GM18868 (cell line): Measurements from ENCODE around the gene ZSCAN30.

Experiments
- ATAC-seq: cut with Tn5 transposase; IDR thresholded peaks from one replicate; pipeline ENCODE4 v1.9.1; 2021; ENCODE audit warnings: mild to moderate bottlenecking, moderate library complexity; ENCODE audit not compliant: unreplicated experiment

ZSCAN30 gene

DNA sequence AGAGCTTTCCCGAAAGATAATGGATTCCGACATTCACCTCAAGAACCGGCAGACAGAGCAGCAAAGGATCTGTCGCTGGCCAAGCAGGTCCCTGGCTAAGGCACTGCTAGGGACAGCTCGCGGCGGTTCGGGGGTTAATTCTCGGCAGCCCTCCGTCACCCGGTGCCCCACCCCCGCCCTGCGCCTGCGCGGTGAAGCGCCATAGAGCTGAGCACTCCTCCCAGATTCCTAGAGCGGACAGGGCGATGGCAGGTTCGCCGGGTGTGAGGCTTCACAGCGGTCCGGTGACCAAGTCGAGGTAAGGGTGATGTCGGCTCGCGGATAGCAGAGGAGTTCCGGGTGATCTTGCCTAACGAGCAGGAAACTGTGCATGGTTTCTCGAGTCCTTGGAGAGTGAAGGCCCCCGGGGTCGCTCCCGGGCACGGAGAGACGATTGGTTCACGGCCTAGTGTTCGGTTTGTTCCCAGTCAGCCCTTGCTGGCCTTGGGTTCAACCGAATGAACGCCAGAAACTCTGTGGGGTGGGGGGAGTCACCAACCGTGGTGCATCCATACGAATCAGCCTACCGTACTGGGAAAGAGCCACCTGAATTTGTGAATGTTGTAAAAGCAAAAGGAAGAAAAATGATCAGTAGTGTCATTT is at the start of gene ZSCAN30:
ZSCAN30 (minus strand) TSS at position 136 of the 642 bp plus-strand sequence. CDS start 25,877 bp downstream, outside the sequence.
- peak; percentile 87 for ATAC-seq

DNA sequence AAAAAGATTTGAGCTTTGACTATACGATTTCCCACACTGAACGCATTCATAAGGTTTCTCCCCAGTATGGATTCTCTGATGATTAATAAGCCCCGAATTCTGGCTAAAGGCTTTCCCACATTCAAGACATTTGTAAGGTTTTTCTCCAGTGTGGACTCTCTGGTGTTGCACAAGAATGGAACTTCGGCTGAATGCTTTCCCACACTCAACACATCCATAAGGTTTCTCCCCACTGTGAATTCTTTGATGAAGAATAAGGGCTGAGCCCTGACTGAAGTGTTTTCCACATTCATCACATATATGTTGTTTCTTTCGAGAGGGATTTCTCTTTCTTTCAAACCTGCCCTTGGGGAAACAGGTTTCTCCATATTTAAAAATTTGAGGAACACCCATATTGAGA is 47.3 kb upstream of the ZSCAN30 start:
- ATAC-seq = no peak

DNA sequence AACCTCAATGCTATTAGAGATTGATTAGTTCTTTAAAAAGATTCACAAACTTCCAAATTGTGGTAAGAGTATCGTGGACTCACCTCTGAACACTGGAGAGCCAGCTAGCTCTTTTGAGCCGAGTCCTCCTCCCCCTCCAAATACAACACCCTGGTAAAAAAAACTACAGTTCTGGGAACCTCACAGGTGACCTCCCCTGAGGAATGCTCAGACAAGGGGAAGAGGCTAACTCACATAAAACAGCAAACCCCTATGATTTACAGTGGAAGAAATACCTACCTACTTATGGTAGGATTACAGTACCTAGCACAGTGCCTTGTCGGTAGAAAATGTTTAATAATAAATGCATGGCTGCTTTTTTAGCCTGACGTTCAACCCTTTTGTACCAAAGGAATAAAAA is 45.8 kb upstream of the ZSCAN30 start:
- ATAC-seq = no peak

DNA sequence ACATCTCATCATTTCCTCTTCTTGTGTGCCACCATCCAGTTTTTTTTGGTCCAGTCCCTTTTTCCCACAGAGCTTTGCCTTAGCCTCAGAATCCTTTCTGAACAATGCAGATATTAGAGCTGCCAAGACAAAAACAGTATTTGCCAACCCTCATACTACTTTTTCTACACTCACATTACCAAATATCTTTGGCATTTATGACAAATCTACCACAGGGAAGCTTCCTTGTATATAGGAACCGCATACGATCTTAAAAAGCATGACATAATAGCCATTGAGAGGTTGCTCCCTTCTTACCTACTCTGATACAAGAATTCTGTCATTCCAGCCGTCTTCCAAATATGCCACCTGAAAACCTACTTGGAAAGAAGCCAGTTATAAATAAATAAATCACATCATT is 44.8 kb upstream of the ZSCAN30 start:
- ATAC-seq = no peak

DNA sequence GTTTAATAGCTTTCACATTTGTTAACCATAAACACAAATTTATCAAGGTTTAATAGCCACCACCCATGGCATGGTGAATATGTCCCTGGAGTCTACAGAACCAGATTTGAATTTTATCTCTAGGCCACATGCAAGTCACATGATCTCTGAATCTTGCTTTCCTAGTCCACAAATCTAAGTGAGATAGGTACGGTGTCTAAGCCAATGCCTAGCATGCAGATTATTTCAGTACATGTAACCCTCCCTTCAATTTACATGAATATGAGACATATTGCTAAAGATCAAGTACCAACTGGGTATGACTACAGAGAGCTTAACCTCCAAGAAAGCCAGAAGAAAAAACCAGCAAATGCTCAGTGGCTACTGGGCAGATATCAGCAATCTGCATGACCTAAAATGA is 44.2 kb upstream of the ZSCAN30 start:
- no peak for ATAC-seq

DNA sequence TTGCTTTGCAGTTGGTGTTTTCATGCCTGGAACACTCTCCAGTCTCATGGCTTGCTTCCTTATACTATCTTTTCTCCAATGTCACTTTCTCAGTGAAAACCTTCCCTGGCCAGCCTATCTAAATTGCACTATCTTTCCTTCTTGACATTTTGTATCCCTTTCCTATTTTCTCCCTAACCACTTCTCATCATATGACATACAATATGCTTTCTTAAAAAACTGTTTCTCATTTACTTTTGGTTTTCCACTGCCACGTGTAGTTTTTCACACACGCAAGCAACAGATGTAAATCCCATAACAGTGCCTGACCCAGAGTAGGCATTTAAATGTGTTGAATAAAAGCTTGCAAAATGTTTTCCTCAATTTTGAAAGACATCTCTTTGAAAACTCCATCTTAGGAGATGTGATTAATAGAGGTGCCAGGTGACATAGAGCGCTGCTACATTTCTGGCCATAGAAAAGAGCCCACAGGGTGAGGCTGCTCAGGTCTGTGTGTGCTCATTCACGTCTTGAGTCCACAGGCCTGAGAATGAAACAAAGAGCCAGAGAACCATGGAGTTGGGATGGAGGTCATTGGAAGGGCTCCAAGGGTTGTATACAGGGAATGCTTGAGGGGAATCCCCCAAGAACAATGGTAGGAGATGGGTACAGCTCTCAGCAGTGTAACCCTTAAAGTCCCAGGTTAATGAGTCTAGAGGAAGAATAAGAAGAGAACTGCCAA is 41.5 kb upstream of the ZSCAN30 start:
- no peak for ATAC-seq

DNA sequence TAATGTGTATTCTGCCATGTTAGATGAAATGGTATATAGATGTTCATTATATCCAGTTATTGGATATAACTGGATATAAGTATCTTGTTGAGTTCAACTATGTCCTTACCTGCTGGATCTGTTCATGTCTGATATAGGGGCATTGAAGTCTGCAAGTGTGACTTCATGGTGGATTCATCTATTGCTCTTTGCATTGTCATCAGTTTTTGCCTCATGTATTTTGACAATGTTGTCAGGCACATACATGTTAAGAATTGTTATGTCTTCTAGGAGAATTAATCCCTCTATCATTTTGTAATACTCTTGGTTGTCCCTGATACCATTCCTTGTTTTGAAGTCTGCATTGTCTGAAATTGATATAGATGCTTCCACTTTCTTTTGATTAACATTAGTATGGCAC is 38.8 kb upstream of the ZSCAN30 start:
- ATAC-seq = no peak

DNA sequence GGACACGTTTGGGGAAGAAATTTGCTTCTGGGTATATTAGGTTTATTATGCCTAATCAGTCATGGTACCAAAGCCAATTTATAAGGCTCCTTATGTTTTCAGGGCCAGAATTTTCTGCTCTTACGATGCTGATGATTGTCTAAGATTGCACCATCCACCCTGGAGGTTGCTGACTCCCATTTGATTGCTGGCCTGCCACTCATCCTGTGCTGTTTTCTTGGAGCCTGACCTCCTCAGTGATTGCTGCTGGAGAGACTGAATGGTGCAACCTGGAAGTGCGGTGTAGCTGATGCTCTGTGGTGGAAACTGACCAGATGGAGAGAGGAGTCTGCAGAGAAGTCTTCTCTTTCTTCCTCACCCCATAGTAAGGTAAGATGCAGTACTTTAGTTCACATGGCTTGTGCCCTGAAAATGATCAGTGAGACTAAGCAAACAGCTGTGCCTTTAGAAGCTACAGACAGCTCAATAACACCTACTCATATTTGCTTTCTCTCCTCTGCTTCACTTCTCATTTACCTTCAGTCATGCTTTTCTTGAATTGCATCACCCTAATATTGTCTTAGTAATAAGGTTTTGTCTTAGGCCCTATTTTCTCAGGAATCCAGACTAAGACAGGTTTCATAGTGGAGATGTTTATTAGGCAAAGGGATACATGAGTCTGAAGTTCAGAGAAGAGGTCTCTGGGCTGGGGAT is 36.8 kb upstream of the ZSCAN30 start:
- ATAC-seq = no peak

DNA sequence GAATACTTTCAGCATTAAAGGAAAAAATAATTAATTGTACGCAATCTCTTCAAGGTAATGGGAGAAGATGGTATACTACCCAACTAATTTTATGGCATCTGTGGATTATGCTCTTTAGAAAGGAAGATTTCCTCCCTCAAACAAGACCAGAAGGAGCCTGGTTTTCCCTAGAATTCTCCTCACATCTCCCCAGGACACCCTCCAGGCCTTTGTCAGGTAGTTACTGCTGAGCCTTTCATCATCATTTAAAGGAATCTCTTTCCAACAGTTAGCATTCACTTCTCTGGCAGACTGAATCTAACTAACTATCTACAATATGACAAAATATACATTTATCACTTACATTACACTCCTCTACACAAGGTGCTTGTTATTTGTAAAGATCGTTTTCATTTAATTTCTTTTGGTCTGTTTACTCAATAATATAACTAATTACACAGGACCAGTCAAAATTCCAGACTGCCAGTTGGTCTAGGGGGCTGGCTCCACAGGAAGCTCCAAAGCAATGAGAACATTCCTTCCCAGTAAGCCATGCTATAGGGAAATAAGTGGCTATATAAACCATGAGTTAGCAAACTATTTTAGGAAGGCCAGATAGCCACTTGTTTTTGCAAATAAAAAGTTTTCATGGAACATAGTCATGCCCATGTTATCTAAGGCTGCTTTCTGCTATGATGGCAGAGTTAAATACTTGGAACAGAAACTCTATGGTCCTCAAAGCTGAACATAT is 35.1 kb upstream of the ZSCAN30 start:
- no peak for ATAC-seq

DNA sequence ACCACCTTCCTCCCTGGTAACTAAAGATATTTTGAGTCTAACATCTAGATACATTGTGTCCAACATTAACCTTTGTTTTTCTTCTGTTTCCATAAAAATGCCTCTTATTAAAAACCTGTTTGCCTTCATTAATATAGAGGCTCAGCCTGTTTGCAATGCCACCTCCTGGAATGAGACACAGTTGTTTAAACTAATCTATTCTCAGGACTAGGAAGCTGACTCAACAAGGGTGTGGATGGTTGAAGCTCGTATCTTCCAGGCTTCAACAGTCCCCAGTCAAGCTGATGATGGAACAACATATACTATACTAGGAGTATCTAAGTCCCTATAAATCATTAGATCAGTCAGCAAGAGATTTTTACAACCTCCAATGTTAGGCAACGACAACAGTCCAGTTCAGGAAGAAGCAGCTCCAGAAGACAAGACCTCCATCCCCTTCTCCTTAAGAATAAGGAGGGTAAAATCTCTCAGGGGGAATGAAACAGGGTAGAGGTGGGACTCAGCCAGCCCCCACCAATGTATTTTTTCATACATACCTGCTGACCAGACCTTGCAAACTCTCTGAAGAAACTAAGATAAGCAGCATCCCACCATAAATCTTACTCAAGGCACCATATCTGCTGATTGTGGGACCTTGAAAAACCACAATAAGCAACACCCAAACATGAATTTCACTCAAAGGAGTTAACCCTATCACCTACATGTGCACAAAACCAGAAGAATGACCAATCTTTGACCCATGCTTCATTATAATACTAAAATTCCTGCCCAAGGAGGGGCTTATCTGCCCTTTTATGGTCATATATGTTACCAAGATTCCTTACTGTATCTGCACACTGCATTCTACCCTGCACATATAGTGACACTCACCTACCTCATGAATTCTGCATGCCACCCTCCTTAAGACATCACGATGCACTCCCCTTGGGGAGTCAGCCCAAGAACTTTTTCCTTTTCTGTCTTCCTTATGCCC is 32.7 kb upstream of the ZSCAN30 start:
- ATAC-seq = no peak

DNA sequence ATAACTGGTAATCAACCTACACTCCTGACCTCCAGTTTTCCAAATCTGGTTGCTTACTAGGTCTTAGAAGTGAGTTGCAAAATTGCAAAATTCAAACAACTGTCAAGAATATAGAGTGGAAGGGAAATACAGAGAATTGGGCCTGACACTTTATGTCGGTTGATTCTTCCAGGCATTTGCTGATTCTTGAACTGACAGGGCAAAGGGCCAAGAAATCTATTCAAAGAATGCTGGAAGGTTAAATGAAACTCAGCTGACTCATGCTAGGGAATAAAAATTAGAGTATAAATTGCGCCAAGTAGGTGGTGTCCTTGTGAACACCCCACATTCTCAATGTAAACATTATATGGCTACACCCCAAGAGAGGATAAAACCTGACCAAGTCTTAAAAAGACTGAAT is 21.5 kb upstream of the ZSCAN30 start:
- no peak for ATAC-seq

DNA sequence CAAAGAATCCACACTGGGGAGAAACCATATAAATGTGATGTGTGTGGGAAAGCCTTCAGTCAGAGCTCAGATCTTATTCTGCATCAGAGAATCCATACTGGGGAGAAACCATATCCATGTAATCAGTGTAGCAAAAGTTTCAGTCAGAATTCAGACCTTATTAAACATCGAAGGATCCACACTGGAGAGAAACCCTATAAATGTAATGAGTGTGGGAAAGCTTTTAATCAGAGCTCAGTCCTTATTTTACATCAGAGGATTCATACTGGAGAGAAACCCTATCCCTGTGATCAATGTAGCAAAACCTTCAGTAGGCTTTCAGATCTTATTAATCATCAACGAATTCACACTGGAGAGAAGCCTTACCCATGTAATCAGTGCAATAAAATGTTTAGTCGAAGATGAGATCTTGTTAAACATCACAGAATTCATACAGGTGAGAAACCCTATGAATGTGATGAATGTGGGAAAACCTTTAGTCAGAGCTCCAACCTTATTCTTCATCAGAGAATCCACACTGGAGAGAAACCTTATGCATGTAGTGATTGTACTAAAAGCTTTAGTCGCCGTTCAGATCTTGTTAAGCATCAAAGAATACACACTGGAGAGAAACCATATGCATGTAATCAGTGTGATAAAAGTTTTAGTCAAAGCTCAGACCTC is 16.7 kb upstream of the ZSCAN30 start:
- no peak for ATAC-seq

DNA sequence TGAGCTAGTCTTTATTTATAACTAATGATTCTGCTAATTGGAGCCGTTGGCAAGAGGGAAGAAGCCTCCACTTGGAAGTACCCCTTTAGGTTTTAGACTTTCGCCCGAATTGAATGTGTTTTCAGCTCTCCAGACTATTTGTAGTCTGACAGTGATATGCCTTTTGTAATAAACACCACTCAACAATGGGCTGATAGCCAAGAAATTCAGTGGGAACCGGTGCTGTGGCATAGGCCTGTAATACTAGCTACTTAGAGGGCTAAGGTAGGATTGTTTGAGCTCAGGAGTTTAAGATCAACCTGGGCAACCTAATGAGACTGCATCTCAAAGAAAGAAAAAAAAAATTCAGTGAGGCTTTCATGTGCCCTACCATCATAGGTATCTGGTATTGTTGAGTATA is 13.6 kb upstream of the ZSCAN30 start:
- ATAC-seq = no peak

DNA sequence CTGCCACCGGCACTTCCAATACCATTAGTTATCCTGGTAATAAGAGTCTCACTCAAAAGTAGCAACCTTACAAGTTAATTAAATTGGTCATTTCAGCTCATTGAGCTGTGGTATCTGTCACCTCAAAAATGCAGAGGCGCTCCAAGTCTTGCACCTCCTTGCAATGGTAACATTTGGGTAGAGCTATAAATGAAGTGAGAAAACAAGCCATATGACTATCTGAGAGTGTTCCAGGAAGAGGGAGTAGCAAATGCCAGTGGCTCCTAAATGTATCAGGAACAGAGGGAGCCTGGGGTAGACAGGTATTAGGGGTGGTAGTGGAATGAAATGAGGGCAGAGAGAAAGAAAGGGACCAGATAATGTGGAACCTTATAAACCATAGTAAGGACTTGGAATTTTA is 6.0 kb upstream of the ZSCAN30 start:
- ATAC-seq = no peak

DNA sequence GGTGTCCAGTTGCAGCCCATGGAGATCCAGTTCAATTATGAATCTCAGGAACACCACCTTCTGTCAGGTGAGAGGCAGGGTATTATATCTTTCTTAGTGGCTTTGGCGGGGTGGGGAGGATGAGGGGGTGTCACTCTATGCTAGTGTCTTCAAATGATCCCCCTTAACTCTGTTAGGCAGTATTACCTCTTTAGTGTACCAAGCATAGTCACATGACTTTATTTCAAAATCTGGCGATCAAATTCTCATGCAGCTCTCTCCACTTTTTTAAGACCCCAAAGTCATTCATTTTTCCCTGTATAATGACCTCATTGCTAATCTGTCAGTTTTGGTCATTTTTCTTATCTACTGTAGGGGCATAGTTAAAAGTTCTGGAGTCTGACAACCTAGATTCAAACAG is 1.1 kb upstream of the ZSCAN30 start:
- no peak for ATAC-seq

DNA sequence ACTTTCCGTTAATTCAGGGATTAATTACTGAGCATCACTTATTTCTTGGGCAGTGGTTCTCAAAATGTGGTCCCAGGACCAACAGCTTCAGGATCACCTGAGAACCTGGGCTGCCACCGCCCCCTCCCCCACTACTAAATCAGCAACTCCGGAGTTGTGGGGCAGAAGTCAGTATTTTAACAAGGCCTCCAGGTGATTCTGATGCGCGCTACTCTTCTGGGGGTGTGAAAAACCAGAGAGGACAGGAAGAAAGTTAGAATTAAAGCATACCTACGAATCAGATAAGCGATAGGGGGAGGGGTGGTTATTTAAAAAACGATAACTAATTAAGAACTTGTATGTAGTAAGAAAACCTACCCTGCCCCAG is 319 bp downstream of the ZSCAN30 start:
- peak; percentile 38 for ATAC-seq

DNA sequence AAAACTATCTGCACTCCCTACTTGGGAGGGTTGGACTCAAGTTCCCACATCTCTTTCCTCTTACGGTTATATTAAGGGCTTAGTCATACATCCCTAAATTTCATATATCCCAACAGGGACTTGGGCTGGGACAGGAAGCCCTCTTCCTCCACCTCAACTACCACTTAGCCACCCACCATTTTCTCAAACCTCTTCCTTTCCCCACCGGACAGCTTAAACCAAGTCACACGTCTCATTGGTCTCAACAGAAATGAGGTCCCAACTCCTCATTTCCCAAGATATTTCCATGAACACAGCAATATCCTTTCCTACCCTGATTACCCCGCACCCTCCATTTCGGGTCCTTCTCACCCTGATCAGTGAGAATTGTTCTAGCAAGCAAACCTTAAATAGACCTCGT is 736 bp downstream of the ZSCAN30 start:
- peak; percentile 4 for ATAC-seq

DNA sequence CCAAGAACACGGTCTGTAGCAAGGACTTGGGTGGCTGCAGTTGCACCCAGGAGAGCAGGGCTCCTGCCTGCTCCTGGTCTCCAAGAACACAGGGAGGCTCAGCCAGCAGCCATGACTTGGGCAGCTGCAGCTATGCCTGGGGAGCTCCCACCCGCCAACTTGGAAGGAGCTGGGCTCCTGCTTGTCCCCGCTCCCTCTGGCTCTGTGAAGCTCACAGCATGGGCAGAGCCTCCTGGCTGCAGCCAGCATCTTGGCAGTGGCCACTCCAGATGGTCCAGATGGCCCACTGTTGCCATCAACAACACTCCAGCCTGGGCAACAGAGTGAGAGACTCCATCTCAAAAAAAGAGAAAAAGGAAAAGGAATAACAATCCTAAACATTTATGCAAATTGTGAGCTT is 5.2 kb downstream of the ZSCAN30 start:
- ATAC-seq = no peak

DNA sequence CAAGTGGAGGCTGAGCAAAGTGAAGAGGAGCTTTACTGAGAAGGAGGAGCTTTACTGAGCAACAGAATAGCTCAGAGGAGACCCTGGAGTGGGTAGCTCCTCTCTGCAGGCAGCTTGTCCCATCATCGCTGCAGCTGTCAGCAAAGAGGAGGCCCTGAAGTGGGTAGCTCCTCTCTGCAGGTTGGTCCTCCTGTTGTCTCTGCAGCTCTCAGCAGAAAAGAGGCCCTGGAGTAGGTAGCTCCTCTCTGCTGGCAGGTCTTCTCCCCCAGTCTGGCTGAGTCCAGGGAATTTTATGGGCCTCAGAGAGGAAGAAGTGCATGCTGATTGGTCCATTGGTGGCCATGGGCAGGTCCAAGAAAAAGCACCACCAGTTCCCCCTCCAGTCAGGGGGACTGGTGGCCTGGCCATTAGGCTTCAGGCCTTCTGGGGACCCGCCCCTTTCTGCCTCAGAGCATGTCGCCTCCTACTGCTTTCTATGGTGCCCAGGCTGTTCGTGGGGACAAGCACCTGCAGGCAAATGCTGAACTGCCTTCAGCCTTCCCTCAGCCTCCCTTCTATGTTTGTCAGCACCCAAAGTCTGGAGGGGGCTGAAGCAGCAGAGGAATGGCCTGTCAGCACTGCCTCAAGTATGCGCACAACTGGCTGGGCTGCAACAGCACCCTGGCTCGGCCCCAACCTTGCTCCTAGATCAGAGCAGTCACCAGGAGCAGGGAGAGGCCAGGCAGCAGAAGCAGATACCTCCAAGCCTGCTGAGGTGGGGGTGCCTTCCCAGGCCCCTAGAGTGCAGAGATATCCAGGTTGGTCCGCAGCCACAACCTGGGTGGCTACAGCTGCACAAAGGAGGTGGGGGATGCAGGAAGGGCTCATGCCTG is 5.9 kb downstream of the ZSCAN30 start:
- no peak for ATAC-seq
